GM18520 (cell line): ENCODE data around the gene LACTB.
A peak's percentile ranks its signal among the peaks of the same experiment; 100 is the strongest.

Experiments used
- ATAC-seq: cut with Tn5 transposase; IDR thresholded peaks from one replicate; pipeline ENCODE4 v1.9.1; 2021; ENCODE audit not compliant: unreplicated experiment

LACTB gene

DNA sequence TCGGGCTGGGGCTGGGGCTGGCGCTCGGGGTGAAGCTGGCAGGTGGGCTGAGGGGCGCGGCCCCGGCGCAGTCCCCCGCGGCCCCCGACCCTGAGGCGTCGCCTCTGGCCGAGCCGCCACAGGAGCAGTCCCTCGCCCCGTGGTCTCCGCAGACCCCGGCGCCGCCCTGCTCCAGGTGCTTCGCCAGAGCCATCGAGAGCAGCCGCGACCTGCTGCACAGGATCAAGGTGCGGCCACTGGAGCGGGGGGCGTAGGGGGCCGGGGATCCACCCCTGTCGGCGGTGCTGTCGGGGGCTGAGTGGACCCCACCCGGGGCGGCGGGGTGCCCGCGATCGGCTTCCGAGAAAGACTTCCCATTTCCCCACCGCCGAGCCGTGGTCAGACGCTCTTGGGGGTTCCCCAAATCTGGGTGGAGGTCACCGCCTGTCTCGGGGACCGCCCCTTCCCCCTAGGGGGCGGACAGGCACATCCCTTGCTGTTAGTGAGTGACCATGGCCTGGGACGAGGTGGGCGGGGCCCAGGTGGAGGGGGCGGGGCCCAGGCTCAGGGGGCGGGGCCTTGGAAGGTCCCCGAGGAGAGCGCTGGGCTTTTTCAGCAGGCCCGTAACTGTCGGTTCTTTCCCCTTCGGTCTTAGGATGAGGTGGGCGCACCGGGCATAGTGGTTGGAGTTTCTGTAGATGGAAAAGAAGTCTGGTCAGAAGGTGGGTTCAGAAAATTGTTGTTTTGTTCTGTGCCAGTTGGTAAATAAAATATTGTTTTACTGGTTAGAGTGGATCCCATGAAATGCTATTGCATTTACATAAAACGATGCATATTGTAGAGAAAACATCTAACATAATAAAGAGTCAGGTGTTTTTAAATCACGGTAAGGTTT lies 578 bp downstream of the LACTB start:
- peak; percentile 78 for ATAC-seq

DNA sequence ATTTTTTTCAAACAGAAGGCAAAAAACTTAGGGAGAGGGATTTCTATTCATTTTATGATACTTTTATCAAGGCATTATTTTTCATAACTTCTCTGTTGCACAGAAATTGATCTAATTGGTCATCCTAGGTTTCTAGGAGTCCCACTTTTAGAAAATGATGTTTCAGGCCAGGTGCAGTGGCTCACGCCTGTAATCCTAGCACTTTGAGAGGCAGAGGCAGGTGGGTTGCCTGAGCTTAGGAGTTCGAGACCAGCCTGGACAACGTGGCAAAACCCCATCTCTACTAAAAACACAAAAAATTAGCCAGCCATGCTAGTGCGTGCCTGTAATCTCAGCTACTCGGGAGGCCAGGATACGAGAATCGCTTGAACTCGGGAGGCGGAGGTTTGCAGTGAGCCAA lies 2.8 kb downstream of the LACTB start:
- no peak for ATAC-seq

- no peak for ATAC-seq
These were observed 5.1 kb downstream of the LACTB start for GRCh38 chr15:63126726-63127125.

- ATAC-seq, result no peak
These were observed 12.1 kb downstream of the LACTB start for GRCh38 chr15:63133786-63134185.

DNA sequence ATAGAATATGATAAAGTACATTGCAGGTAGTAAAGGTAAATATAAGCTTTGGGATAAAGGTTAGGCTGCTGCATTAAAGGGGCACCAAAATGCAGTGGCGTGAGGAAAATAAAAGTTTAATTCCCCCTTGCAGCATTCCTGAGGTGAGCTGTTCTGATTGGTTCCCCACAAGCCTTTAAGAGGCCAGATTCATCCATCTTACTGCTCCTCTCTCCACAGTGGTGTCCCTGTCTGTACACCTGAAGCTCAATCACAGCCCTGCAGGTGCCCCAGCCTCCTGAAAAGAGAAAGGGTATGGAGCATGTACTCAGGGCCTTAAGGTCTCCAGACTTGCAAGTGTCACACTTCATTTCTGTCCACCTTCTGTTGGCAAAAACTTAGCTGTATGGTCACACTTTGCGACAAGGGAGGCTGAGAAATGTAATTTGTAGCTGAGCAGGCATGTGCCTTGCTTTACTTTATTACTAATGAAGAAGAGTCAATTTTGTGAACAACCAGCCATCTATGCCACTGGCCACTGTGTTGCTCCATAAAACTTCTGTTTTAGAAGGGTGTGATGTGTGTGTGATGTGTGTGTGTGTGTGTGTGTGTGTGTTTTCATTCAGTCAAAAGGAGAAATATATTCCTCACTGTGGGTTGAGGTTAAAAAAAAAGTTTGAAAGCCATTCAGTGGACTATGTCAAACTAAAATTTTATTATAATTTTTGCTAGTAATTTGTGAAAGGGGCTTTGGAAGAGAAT lies 12.8 kb downstream of the LACTB start:
- ATAC-seq, result no peak

- no peak for ATAC-seq
These were observed 13.6 kb downstream of the LACTB start for GRCh38 chr15:63135281-63135680.

DNA sequence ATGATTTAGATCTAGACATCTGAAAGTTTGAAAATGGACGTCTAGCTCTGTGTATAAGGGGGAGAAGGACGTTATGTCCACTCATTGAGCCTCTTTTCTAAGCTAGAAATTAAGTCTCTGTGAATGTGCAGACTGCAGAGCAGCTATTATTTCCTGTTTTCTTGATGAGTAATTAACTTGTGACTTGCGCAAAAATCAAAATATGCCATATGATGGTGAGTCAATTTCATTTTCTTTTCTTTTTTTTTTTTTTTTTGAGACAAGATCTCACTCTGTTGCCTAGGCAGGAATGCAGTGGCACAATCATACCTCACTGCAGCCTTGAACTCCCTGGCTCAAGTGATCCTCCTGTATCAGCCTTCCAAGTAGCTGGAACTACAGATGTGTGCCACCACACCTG lies 14.1 kb downstream of the LACTB start:
- no peak for ATAC-seq

- no peak for ATAC-seq
These were observed 15.1 kb downstream of the LACTB start for GRCh38 chr15:63136742-63137141.

DNA sequence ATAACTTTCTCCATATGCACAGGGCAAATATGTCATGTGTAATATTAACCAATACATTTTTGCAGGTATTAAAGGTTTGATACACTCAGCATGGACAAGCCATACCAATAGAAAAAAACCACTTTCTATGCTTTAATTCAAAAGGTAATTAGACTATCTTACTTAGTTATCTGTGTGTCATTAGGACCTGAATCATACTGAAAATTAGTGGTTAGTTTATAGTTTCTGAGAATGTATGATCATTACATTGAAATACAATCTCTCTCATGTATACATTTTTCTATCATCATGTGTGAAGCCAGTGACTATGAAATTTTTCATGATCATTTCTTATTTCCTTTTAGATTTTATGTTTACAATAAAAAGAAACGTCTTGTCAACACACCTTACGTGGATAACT lies 19.3 kb downstream of the LACTB start:
- no peak for ATAC-seq

DNA sequence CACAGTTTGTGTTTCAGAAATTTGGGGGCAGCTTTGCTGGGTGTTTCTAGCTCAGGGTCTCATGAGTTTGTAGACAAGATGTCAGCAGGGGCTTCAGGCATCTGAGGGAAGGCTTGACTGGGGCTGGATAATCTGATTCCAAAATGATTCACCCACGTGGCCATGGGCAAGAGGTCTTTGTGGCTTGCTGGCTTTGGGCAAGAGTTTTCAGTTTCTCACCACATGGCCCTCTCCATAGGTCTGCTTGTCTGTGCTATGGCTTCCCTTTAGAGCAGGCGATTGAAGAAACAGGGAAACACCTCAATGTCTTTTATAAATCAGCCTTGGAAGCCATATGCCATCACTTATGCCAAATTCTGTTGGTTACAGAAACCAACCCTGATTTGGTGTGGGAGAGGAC lies 23.8 kb downstream of the LACTB start:
- no peak for ATAC-seq

DNA sequence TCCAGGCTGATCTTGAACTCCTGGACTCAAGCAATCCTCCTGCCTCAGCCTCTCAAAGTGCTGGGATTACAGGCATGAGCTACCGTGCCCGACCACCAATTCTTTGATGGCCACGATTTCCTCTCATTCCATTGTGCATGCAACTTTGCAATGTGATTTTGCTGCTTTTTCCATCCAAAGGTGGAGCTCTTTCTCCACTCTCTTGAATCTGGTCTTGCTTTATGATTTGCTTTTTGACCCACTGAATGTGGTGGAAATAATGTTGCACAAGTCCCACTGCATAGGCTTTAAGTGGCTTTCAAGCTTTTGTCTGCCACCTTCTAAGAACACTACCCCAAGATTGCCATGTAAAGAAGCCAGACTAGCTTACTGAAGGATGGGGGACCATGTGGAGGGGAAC lies 25.0 kb downstream of the LACTB start:
- ATAC-seq, result no peak

DNA sequence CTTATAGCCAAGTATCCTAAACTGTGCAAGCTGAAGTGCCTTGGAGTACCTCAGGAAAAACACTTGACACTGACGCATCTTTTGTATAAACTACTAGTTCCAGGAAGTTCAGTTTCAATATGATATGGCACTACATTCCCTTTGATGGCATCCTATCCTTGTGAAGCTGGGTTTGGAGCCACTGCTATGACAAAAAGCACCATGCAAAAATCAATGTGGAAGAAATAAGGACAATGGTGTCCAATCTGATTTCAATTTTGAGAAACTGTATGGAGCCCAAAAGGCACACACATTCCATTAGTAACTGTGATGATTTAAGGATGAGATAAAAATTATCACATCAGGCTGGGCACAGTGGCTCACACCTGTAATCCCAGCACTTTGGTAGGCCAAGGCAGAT lies 30.0 kb downstream of the LACTB start:
- no peak for ATAC-seq

GRCh38 chr15:63155486-63155885 lies 33.8 kb downstream of the LACTB start:
- no peak for ATAC-seq

DNA sequence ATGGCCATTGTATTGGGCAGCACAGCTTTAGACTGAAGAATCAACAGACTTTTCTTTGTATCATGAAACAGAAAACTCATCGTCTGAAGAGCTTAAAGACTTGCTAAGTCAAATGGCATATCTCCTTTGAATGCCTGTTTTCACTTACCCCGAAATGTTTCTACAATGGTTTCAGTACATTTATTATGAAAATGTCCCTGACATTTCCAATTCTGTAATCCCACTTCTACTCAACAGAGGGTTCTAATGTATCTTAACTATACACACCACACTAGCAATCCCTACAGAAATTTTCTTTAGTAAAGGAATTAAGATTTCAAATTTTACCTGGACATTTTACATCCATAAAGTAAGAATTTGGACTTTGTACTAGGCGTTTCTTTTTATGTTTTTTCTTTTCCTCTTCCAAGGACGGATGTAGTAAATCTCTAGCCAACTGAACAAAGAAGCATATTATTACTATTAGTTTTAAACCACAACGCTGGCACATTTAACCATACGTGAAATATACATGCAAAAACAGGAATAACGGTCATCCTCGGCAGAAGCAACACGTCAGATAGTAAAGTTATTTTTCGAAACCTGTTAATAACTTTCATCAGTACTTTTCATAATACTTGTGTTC lies 34.5 kb downstream of the LACTB start:
- ATAC-seq, result no peak

- ATAC-seq, result peak; percentile 8
These were observed 35.1 kb downstream of the LACTB start for GRCh38 chr15:63156755-63157117.

DNA sequence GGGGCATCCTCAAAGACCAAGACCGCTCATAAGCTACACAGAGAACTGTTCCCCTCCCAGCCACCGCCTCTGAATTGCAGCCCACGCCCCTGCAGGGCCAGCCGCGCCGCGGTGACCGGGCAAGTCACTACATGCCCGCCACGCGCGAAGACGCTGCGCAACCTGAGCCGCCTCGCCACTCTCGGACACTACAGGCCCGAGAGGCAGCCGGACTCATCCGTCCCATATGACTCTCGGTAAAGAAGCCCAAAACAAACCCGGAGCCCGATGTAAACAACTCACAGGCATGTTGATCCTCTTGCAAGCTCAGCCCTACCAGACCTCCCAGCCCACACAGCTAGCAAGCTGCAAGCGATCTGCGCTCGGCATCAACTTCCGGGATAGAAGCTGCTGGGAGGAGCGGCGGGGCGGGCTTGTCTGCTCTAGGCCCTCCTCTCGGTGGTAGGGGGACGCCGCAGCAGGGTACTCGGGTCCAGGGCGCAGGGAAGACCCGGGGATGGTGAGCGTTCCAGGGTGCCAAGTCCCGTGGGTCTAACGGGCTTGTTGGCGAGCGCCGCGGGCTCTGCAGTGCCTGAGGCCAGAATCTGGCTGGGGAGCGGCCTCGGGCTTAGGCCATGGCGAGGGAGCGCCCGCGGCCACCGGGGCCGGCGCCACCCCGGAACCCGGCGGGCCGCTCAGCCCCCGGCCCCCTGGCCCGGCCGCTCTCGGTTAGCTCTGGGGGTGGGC lies 35.6 kb downstream of the LACTB start, which contains the start of gene RPS27L:
Gene RPS27L, minus strand, starts transcription at position 360 of the 726 bp plus-strand sequence. Its CDS starts 72 bp downstream, at position 288.
- ATAC-seq, result peak; percentile 58

GRCh38 chr15:63157891-63158431 lies 36.3 kb downstream of the LACTB start:
- peak; percentile 15 for ATAC-seq

DNA sequence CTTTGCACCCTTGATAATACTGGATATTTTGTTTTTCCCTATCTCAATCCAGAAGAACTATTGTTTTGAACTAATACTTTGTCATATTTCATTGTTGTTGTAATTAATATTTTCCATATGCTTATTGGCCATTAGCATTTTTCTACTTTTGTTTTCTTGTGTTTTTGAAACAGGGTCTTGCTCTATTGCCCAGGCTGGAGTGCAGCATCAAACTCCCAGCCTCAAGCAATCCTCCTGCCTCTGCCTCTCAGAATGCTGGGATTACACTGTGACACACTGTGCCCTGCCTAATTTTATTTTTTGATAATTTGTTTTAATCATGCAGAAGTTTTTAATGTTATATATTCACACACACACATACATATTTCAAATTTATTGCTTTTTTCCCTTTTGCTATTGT lies 39.0 kb downstream of the LACTB start:
- ATAC-seq, result no peak

DNA sequence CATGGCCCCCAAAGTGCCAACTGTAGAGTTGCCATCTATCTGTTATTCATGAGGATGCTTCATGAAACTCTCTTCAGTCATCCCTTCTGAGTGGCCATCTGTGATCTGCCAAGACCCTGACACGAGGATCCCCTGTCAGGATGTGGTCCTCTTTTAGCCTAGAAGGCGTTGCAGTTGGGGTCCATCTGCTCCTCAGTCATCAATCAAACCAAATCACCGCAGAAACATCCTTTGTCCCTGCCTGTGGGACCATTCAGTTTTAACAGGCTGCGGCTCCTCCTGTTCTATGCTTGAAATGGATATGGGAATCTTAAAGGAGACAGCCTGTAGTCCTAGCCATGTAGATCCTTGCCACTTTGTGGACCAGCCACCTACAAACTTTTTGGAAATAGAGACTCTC lies 41.6 kb downstream of the LACTB start:
- ATAC-seq, result no peak

DNA sequence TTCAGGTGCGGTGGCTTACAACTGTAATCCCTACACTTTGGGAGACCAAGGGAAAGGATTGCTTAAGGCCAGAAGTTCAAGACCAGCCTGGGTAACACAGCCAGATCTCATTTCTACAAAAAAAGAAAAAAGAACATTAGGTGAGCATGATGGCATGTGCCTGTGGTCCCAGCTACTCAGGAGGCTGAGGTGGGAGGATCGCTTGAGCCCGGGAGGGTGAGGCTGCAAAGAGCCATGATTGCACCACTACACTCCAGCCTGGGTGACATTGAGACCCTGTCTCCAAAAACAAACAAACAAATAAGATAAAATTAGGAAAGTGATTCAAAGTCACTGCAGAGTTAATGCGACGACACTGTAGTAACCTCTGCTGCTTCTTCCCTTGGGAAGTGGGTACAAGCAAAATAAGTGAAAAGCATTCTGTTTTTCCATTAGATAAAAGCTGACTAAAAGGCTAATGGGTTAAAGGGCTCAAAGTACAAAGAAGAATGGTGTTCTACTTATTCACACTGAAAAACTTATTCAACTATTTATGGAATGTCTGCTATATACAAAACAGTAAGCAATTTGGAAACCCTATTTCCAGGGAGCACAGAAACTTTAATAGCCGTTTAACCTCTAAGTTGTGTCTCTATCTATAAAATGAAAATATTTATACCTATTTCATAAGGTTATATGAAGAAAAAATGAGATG lies 43.7 kb downstream of the LACTB start:
- ATAC-seq, result no peak
